HG03066 (cell line): ENCODE results near the gene TMEM213.

Experiments
- ATAC-seq: cut with Tn5 transposase; IDR thresholded peaks from one replicate; pipeline ENCODE4 v1.9.1; 2021; ENCODE audit warnings: low read depth; ENCODE audit not compliant: unreplicated experiment

TMEM213 gene

DNA sequence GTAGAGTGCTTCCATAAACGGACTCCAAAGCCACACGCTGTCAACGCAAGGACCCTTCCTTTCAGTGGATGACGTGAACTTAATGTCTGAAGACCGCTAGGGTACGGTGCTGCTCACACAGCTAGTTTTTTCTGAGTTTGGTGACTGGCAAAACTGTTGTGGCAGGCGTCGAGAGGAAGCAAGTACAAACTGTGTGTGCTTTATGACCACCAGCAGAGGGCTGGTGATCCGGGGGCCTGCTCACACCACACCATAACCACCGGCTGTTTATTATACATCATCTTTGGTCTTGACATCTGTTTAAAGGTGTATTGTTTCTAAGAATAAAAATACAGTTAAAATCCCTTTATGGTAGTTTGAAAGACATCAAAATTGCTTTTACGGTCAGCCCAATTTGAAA, 37.3 kb downstream of the TMEM213 start:
- ATAC-seq, result no peak

GRCh38 chr7:138837627-138838026, 39.8 kb downstream of the TMEM213 start:
- ATAC-seq, result no peak

GRCh38 chr7:138838166-138838565, 40.4 kb downstream of the TMEM213 start:
- no peak for ATAC-seq

DNA sequence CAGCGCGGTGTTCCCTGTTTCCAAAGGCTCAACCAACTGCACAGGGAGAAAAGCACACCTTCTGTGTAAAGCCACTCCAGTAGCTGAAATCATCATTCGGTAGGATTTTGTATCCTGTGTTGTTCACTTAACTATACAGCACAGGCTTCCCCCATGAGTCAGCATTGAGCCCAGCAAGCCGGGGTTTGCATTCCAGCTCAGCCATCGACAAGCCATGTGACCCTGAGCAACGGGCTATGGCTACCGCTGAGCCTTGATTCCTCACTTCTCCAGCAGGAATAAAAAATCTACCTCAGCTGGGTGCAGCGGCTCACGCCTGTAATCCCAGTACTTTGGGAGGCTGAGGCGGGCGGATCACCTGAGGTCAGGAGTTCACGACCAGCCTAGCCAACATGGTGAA, 44.3 kb downstream of the TMEM213 start:
- ATAC-seq, result no peak

DNA sequence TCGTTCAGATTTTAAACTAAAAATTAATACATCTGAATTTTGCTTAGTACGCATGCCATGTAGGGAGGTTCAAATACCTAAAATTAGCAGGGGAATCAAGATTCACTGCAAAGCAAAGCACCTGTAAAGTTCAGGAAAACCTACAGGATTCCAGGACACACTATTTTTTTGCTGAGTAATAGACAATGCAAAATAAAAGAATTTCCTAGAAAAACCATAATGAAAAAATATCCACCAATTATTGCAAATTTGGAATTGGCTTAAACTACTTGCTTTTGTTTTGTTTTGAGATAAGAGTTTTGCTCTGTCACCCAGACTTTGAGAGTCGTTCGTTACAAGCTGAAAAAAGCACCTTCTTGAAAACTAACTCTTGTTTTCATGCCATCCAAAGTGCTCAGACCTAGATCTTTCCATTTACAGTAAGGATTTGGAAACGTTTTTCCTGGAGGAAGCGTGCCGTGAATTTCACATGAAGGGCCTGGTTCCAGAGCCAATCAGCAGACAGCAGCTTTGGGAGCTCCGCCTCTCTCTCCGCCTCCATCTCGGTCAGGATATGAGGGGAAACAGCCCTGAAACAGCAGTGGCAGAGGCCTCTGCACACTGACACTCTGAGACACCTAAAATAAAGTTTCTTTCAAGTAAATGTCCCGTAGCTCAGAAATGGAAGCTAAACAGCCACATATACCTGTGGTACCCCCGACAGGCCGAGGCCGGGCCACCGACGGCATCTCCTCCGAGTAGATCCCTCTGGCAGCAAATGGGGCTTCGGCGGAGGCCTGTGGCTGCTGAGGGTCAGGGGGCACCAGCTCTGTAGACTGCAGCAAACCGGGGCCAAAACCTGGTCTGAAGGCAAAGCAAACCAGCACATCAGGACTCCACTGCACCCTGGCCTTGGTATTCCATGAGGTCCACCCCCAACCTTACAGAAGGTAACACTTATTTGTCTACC, 46.1 kb downstream of the TMEM213 start:
- no peak for ATAC-seq

GRCh38 chr7:138845711-138846110, 47.9 kb downstream of the TMEM213 start:
- ATAC-seq, result no peak

DNA sequence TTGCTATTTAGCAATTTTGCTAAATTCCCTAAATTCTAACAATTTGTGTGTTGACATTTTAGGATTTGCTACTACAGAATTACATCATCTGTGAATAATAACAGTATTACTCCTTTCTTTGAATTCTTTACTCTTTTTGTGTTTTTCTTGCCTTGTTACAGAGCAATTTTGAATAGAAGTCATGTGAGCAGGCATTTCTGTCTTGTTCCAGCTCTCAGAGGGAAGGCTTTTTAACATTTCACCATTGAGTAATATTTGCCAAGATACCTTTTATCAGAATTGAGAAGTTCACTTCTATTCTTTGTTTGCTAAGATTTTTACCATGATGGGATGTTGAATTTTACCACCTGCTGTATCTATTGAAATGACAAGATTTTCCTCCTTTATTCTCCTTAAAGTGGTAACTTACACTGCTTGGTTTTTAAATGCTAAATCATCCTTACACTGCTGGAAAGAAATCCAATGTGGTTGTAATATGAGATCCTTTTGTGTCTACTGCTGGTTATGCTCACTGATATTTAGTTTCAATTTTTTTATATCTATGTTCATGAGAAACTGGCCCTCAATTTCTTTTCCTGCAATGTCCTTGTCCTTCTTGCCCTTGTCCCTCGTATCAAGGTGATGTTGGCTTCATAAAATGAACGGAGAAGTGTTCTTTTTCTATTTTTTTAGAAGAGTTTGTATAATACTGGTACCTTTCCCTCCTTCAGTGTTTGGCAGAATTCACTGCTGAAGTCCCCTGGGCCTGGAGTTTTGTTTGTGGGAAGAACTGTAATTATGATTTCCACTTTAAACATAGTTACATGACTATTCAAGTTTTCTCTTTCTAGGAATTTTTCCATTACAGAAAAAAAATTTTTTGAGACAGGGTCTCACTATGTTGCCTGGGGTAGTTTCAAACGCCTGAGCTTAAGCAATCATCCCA, 50.5 kb downstream of the TMEM213 start:
- ATAC-seq, result no peak

- ATAC-seq, result no peak
Observed at GRCh38 chr7:138849701-138850100, 51.9 kb downstream of the TMEM213 start.

- ATAC-seq, result no peak
Observed at GRCh38 chr7:138852469-138852868, 54.7 kb downstream of the TMEM213 start.

GRCh38 chr7:138853448-138853847, 55.7 kb downstream of the TMEM213 start:
- ATAC-seq, result no peak

GRCh38 chr7:138854115-138854645, 56.4 kb downstream of the TMEM213 start:
- no peak for ATAC-seq

- ATAC-seq, result no peak
Observed at GRCh38 chr7:138857728-138858127, 59.9 kb downstream of the TMEM213 start.

GRCh38 chr7:138861051-138861450, 63.3 kb downstream of the TMEM213 start:
- no peak for ATAC-seq

GRCh38 chr7:138863931-138864330, 66.1 kb downstream of the TMEM213 start:
- no peak for ATAC-seq

DNA sequence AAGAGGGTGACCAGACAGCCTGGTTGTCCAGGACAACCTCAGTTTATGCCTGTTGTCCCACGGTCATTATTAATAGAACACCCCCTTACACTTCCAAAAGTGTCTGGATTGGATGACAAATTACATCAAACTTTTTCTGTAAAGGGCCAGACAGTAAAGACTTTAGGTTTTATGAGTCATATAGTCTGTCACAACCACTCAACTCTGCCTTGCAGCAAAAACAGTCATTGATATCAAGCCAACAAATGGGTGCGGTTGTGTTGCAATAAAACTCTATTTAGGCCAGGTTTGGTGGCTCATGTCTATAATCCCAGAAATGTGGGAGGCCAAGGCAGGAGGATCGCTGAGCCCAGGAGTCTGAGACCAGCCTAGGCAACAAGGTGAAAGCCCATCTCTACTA, 66.9 kb downstream of the TMEM213 start:
- no peak for ATAC-seq

DNA sequence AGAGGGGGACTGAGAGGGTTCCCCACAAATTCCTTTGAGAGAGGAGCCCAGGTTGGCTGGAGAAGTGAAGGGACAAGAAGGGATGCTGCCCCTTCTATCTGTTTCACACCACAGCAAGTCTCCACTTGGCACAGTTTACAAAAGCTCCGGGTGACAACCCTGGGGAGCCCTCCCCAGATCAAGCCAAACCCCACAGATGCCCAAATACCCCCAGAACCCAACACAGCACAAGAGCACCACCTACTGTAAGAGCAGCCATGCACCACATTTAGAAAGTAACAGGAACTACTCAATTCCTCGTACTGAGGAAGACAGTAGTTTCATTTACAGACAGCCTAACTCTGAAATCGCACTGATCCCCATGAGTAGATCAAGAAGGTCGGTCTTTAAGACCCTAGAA, 68.0 kb downstream of the TMEM213 start:
- ATAC-seq, result no peak

DNA sequence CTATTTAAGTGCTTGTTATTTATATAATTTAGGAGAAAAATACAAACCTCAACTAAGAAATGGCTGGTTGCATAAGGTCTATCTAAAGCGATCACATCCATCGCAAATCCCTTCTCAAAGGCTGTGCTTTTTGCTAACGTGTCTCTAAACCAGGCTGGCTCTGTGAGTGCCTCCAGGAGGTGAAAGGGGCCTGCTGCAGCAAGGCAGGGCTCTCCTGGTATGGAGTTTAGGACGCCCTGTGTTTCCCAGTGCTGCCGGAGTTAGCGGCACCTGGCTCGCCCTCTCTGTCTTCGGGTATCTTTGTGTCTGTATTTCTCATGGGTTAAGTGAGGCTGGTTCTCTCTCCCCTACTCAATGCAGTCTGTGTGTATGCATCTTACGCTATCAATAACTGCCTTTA, 68.6 kb downstream of the TMEM213 start:
- no peak for ATAC-seq

DNA sequence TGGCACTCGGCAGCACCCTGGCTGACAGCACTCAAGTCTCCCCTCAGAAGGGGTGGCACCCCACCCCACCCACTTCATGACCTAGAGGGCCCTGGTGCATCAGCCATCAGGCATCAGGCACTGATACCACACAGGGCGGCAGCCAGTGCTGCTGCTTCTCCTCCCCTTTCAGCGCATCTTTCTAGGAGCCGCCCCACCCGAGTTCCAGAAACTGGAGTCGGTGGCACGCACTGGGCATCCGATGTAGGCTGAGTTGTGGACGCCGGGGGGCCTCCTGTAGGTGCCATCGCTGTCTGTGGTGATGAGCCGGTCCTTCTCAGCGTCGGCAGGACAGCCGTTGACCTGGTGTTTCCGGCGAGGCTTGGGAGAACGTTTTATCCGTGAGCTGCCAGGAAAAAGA, 70.0 kb downstream of the TMEM213 start:
- ATAC-seq, result no peak

DNA sequence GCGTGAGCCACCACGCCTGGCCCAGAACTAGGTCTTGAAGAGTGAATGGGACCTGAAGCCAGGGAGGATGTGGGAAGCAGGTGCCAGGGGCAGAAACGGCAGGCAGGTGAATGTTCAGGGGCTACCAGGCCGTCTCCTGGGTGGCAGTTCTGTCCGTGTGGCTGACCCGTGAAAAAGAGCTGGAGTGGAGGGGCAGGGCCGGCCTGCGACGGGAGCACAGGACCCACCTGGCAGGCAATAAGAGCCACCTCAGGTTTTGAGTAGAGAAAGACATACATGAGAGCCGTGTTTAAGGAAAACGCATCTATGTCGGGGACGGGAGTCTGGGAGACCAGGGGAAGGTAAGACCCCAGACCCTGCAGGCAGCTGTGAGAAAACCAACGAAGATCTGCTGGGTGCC, 70.9 kb downstream of the TMEM213 start:
- no peak for ATAC-seq

DNA sequence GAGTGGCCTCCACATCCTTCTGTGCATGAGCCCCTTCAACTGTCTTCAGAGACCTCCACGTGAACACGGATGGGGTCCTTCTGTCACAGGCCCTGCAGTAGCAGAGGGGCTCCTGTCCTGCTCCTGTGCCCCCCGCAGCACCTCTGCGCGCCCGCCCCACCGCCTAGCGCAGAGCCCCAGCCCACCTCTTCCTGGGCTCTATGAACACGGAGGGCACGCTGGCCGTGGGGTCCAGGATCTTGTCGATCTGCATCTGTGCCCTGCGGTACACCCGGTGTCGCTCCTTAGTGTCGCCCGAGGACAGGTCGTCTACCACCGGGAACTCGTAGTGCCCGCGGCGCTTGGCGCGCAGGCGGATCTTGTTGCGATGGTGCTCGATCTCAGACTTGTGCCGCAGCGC, 71.6 kb downstream of the TMEM213 start:
- ATAC-seq, result no peak
